ENCODE measurements around the gene IGFBP6. TPM values are rescaled to one million over a fixed set of nuclear protein-coding genes. Genes with fewer than 3 reads are reported as not detected.

The IGFBP6 gene
- total and polyA plus RNA-seq, 9 of the 15 experiments (the other 6 are each of a cell fraction or from before 2014, with no cell fraction given): 0.15 to 1.4 (median 0.54) TPM

DNA sequence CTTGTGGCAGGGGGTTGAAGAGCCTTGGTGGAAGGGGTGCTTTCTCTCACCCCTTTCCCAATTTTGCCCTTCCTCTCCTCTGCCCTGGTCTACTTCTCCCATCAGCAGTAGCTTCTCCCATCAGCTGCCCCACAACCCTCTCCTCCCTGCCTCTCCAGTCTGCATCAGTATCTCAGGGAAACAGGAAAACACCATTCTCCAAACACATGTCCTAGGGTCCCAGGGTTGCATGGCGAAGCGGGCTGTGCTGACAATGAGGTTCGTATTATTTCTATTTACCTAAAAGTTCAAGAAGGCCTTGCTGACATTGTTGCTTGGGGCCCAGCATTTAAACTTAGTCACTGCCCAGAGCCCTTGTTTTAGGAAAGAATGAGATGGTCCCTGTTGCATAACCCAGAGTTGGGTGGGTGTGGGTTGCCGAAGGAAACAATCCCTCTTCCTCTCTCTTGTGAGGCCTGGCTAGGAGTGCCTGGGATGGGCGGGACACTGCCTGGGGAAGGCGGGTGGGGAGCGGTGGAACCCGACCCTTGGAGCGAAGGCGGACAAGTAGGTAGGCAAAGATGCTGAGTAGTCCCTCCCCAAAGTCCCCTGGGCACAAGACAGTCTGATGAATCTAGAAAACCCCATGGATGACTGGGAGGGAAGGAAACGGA is 1.3 kb upstream of the IGFBP6 start (continued):
- TF ChIP-seq, protein P1, sequence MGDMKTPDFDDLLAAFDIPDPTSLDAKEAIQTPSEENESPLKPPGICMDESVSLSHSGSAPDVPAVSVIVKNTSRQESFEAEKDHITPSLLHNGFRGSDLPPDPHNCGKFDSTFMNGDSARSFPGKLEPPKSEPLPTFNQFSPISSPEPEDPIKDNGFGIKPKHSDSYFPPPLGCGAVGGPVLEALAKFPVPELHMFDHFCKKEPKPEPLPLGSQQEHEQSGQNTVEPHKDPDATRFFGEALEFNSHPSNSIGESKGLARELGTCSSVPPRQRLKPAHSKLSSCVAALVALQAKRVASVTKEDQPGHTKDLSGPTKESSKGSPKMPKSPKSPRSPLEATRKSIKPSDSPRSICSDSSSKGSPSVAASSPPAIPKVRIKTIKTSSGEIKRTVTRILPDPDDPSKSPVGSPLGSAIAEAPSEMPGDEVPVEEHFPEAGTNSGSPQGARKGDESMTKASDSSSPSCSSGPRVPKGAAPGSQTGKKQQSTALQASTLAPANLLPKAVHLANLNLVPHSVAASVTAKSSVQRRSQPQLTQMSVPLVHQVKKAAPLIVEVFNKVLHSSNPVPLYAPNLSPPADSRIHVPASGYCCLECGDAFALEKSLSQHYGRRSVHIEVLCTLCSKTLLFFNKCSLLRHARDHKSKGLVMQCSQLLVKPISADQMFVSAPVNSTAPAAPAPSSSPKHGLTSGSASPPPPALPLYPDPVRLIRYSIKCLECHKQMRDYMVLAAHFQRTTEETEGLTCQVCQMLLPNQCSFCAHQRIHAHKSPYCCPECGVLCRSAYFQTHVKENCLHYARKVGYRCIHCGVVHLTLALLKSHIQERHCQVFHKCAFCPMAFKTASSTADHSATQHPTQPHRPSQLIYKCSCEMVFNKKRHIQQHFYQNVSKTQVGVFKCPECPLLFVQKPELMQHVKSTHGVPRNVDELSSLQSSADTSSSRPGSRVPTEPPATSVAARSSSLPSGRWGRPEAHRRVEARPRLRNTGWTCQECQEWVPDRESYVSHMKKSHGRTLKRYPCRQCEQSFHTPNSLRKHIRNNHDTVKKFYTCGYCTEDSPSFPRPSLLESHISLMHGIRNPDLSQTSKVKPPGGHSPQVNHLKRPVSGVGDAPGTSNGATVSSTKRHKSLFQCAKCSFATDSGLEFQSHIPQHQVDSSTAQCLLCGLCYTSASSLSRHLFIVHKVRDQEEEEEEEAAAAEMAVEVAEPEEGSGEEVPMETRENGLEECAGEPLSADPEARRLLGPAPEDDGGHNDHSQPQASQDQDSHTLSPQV (IDR thresholded peaks at IDR 0.05): no peak
- TF ChIP-seq SAFB (IDR thresholded peaks at IDR 0.05; ENCODE audit: borderline replicate concordance, low read depth, low read length): no peak
- TF ChIP-seq SMC3 (conservative IDR thresholded peaks at IDR 0.05; ENCODE audit: insufficient read depth, low read depth, low read length): no peak
- no peak for TF ChIP-seq FIP1L1 (IDR thresholded peaks at IDR 0.05; ENCODE audit: low read depth, low read length, poor library complexity, severe bottlenecking)
- no peak for TF ChIP-seq ZNF143 (CRISPR knock-in tag; IDR thresholded peaks at IDR 0.05)
- TF ChIP-seq, protein P2, sequence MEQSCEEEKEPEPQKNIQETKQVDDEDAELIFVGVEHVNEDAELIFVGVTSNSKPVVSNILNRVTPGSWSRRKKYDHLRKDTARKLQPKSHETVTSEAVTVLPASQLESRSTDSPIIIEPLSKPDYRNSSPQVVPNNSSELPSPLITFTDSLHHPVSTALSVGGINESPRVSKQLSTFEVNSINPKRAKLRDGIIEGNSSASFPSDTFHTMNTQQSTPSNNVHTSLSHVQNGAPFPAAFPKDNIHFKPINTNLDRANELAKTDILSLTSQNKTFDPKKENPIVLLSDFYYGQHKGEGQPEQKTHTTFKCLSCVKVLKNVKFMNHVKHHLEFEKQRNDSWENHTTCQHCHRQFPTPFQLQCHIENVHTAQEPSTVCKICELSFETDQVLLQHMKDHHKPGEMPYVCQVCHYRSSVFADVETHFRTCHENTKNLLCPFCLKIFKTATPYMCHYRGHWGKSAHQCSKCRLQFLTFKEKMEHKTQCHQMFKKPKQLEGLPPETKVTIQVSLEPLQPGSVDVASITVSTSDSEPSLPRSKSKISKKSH (CRISPR knock-in tag; IDR thresholded peaks at IDR 0.05): no peak
- TF ChIP-seq NCOA2 (IDR thresholded peaks at IDR 0.05; ENCODE audit: partially characterized antibody in 2 of 2): no peak
- no peak for TF ChIP-seq ZNF324 (CRISPR knock-in tag; IDR thresholded peaks at IDR 0.05)
